Endothelial cell of umbilical vein (primary cell): Measurements from ENCODE around the gene SLITRK2. TPM values are rescaled to one million over a fixed set of nuclear protein-coding genes. Genes with fewer than 3 reads are reported as not detected.

Source experiments
- BruUV-seq: library from RNA; stranded (reverse); fragments of 400-500 nt; replicated peaks from 2 replicates; lab custom pipeline; 2021; lab: Mats Ljungman, UMichigan
- CTCF ChIA-PET: fragments of 300-600, 350-600 bp; sonication (Branson Sonifier 250); formaldehyde crosslinking; loops from one replicate; lab custom pipeline; 2021; ENCODE audit warnings: antibody characterized with exemption, inconsistent platforms; lab: Charles Lee
- POLR2A ChIA-PET: fragments of 300-600, 350-600 bp; sonication (Branson Sonifier 250); formaldehyde crosslinking; loops from one replicate; lab custom pipeline; 2021; ENCODE audit warnings: antibody characterized with exemption, inconsistent platforms; lab: Charles Lee
- DNase-seq: peaks from one replicate; pipeline ENCODE4 v3.0.0-alpha.2; 2011; ENCODE audit warnings: low read depth, low spot score
- FAIRE-seq: peaks from 2 replicates; lab custom pipeline; 2011; peaks lifted over from hg19 to GRCh38; lab: Jason Lieb, UNC
- H2AFZ ChIP-seq: 2 replicates; pipeline ENCODE4 v1.6.0; 2012; ENCODE audit warnings: low read depth, low read length, control low read depth, inconsistent platforms
- H3K27ac ChIP-seq: 2 replicates; pipeline ENCODE4 v1.5.1; 2011; ENCODE audit warnings: low read depth, mild to moderate bottlenecking, control low read depth, low read length, moderate library complexity; ENCODE audit not compliant: insufficient read depth
- H3K27me3 ChIP-seq, 2 experiments: 2 replicates each; pipeline versions ENCODE4 v1.6.0 to v1.6.1; 2011; ENCODE audit warnings: low read length in 2 of 2, mixed read lengths in 1 of 2; ENCODE audit not compliant: control insufficient read depth in 2 of 2, insufficient read depth in 2 of 2
- H3K36me3 ChIP-seq, 2 experiments: 2 replicates in 1 of 2; 3 replicates in 1 of 2; pipeline ENCODE4 v1.5.1; 2011; ENCODE audit warnings: low read length in 2 of 2, mild to moderate bottlenecking in 1 of 2, moderate library complexity in 1 of 2; ENCODE audit not compliant: control insufficient read depth in 2 of 2, insufficient read depth in 2 of 2; ENCODE audit errors: extremely low read depth in 1 of 2
- H3K4me1 ChIP-seq: 3 replicates; pipeline ENCODE4 v1.5.1; 2011; ENCODE audit warnings: mild to moderate bottlenecking, low read length; ENCODE audit not compliant: control insufficient read depth, insufficient read depth; ENCODE audit errors: extremely low read depth
- H3K4me2 ChIP-seq: 2 replicates; pipeline ENCODE4 v1.6.1; 2011; ENCODE audit warnings: low read length, control low read depth, mixed read lengths; ENCODE audit not compliant: insufficient read depth
- H3K4me3 ChIP-seq, 3 experiments: fragments of 200-600 bp in 1 of 3; sonication (generic), shearing (Covaris generic) in 1 of 3; replicated peaks in 1 of 3; 2 replicates each; pipeline ENCODE4 v1.5.1; 2011 to 2016; ENCODE audit warnings: control low read depth in 3 of 3, low read length in 3 of 3, mild to moderate bottlenecking in 2 of 3, inconsistent platforms in 1 of 3, low read depth in 1 of 3, moderate library complexity in 1 of 3; ENCODE audit not compliant: insufficient read depth in 1 of 3
- H3K79me2 ChIP-seq: 2 replicates; pipeline ENCODE4 v1.6.0; 2012; ENCODE audit warnings: low read length, inconsistent platforms; ENCODE audit not compliant: control insufficient read depth, insufficient read depth
- H3K9ac ChIP-seq: replicated peaks from 2 replicates; pipeline ENCODE3; 2011; ENCODE audit warnings: low read length, control low read depth; ENCODE audit not compliant: insufficient read depth; ENCODE audit errors: extremely low read depth
- H3K9me1 ChIP-seq: replicated peaks from 3 replicates; pipeline ENCODE4 v1.6.0; 2011; ENCODE audit warnings: mild to moderate bottlenecking, low read length; ENCODE audit not compliant: control insufficient read depth, insufficient read depth; ENCODE audit errors: extremely low read depth
- H3K9me3 ChIP-seq: replicated peaks from 2 replicates; pipeline ENCODE4 v1.5.1; 2012; ENCODE audit warnings: low read length, inconsistent platforms; ENCODE audit not compliant: control insufficient read depth, insufficient read depth
- H4K20me1 ChIP-seq: replicated peaks from 2 replicates; pipeline ENCODE3; 2011; ENCODE audit warnings: mild to moderate bottlenecking, low read length; ENCODE audit not compliant: control insufficient read depth, insufficient read depth; ENCODE audit errors: extremely low read depth
- EZH2 ChIP-seq: IDR thresholded peaks from 2 replicates; pipeline ENCODE4 v1.6.1; 2012; ENCODE audit warnings: borderline replicate concordance, low read depth, mild to moderate bottlenecking, moderate library complexity, low read length, inconsistent platforms; ENCODE audit not compliant: severe bottlenecking
- FOS ChIP-seq: IDR thresholded peaks from 2 replicates; pipeline ENCODE4 v1.6.1; 2011; ENCODE audit warnings: mild to moderate bottlenecking, low read length, moderate library complexity, borderline replicate concordance; ENCODE audit not compliant: insufficient read depth
- GATA2 ChIP-seq: IDR thresholded peaks from 2 replicates; pipeline ENCODE4 v1.7.0; 2011; ENCODE audit warnings: low read depth, mild to moderate bottlenecking, moderate library complexity, mixed read lengths, low read length; ENCODE audit not compliant: insufficient read length, insufficient read depth
- JUN ChIP-seq: IDR thresholded peaks from 2 replicates; pipeline ENCODE4 v1.6.1; 2011; ENCODE audit warnings: borderline replicate concordance, low read depth; ENCODE audit not compliant: insufficient read length, insufficient read depth
- MYC ChIP-seq: IDR thresholded peaks from one replicate; pipeline ENCODE4 v1.6.1; 2011; ENCODE audit warnings: mild to moderate bottlenecking, low read depth, low read length
- POLR2A ChIP-seq: IDR thresholded peaks from 2 replicates; pipeline ENCODE4 v1.6.1; 2012; ENCODE audit warnings: low read depth, mild to moderate bottlenecking, control low read depth, low read length
- POLR2AphosphoS5 ChIP-seq: IDR thresholded peaks from 2 replicates; pipeline ENCODE4 v1.6.1; 2012; ENCODE audit warnings: low read depth, mild to moderate bottlenecking, control low read depth, low read length, moderate library complexity; ENCODE audit not compliant: insufficient read depth
- dilution Hi-C: fragments of 300-500 bp; cut with MboI; formaldehyde crosslinking; loops from one replicate; pipeline ENCODE4 v1.15.0; 2019; ENCODE audit warnings: low sequenced_read_pairs; ENCODE audit not compliant: extremely low pct_ligation_motif_present
- intact Hi-C: fragments of 100-400 bp; cut with micrococcal nuclease; formaldehyde crosslinking; loops from one replicate; pipeline ENCODE4 v1.10.0; 2022
- polyA plus RNA-seq, 4 experiments: library from polyadenylated mRNA; depleted of rRNA in 3 of 4; stranded (reverse) in 3 of 4; unstranded in 1 of 4; fragments of >200 nt; gene quantifications; 2 replicates each; pipeline versions ENCODE4 v1.2.1 to v1.2.3, GENCODE V29; 2011 to 2012; ENCODE audit warnings: missing spikeins in 1 of 4
- total RNA-seq: library from RNA; stranded (reverse); gene quantifications from 2 replicates; pipeline ENCODE4 v1.2.3, GENCODE V29; 2021
- TF ChIP-seq, protein P1 (sequence below): IDR thresholded peaks from 2 replicates; pipeline ENCODE4 v1.6.1; 2011; ENCODE audit not compliant: insufficient read depth, insufficient read length
- TF ChIP-seq, protein P2 (sequence below), 2 donors: IDR thresholded peaks; 1 replicate in 1 of 2; 2 replicates in 1 of 2; pipeline ENCODE4 v1.5.1; 2011; ENCODE audit warnings: low read length in 2 of 2, mild to moderate bottlenecking in 2 of 2, moderate library complexity in 2 of 2, control low read depth in 1 of 2, inconsistent platforms in 1 of 2, low read depth in 1 of 2; ENCODE audit not compliant: insufficient read depth in 1 of 2; ENCODE audit errors: extremely low read depth in 1 of 2

SLITRK2 gene
- total and polyA plus RNA-seq, 2 donors (not counting 3 experiments of a cell fraction or from before 2014, with no cell fraction given) = not detected

DNA sequence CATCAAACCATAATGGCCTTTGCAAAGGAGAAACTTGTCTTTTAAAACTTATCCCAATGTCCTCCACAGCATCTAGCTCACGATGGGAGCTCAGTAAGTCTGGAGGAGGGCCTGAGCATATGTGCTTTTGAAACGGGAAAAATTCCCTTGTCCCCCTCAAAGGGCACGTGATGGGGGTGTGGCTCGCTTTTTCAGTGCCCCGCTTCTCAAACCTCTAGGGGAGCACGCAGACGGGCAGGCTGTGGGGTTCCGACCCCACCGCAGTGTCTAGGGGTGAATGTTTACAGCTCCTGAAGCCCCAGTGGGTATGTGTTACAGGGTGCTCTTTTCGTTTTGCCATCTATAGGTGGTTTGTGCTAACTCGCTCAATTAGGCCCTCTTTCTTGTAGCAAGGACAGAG, 31.2 kb downstream of the SLITRK2 start:
- TF ChIP-seq POLR2AphosphoS5 = no peak
- no peak for TF ChIP-seq MYC
- TF ChIP-seq, protein P1, sequence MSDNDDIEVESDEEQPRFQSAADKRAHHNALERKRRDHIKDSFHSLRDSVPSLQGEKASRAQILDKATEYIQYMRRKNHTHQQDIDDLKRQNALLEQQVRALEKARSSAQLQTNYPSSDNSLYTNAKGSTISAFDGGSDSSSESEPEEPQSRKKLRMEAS = no peak
- TF ChIP-seq GATA2 = no peak
- TF ChIP-seq FOS = no peak
- no peak for TF ChIP-seq JUN
- no peak for TF ChIP-seq EZH2
- TF ChIP-seq, protein P2, sequence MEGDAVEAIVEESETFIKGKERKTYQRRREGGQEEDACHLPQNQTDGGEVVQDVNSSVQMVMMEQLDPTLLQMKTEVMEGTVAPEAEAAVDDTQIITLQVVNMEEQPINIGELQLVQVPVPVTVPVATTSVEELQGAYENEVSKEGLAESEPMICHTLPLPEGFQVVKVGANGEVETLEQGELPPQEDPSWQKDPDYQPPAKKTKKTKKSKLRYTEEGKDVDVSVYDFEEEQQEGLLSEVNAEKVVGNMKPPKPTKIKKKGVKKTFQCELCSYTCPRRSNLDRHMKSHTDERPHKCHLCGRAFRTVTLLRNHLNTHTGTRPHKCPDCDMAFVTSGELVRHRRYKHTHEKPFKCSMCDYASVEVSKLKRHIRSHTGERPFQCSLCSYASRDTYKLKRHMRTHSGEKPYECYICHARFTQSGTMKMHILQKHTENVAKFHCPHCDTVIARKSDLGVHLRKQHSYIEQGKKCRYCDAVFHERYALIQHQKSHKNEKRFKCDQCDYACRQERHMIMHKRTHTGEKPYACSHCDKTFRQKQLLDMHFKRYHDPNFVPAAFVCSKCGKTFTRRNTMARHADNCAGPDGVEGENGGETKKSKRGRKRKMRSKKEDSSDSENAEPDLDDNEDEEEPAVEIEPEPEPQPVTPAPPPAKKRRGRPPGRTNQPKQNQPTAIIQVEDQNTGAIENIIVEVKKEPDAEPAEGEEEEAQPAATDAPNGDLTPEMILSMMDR (IDR thresholded peaks at IDR 0.05; ENCODE audit: extremely low read depth in 1 of 2, insufficient read depth in 1 of 2, low read depth in 1 of 2, low read length in 2 of 2) = no peak
- TF ChIP-seq POLR2A = no peak
- intact Hi-C loops = no loop called here
- BruUV-seq = no TSS peak
- POLR2A ChIA-PET = no interaction called here
- CTCF ChIA-PET = no interaction called here
- DNase-seq (no peak), FAIRE-seq (no peak)
- Histone ChIP-seq H3K27me3 (no peaks in the 10 kb centered on the region), H2AFZ (no peak overlapping the region), H3K9me1 (no peaks in the 10 kb centered on the region), H3K9ac (no peak overlapping the region), H4K20me1 (no peaks in the 10 kb centered on the region), H3K27ac (no peak overlapping the region), H3K36me3 (no peaks in the 10 kb centered on the region), H3K4me2 (no peak overlapping the region), H3K79me2 (no peaks in the 10 kb centered on the region), H3K4me1 (no peaks in the 10 kb centered on the region), H3K4me3 (no peak overlapping the region), H3K9me3 (no peaks in the 10 kb centered on the region)
- dilution Hi-C loops = no loop called here
